ENCODE results near the gene CCSER1. TPM values are rescaled to one million over a fixed set of nuclear protein-coding genes. Genes with fewer than 3 reads are reported as not detected.

Gene CCSER1
- total and polyA plus RNA-seq, 2 experiments from 2014 or later = 2.9 to 3.4 TPM

DNA sequence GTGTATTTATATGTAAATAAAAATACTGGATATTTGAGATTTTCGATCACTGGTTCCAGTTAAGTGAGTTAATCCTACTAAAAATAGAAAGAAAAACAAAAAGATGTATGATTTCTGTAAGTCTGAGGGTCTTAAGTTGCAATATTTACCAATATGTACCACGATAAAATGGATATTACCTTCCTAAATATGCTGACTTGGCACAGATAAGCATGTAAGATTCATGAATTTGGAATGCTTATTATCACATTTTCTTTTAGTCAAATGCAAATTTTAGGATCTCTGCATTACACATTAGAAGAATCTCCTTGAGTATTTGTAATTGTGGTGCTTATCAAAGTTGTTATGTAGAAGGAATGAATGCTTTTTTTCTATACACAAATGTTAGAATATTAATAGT lies 1158.3 kb downstream of the CCSER1 start (continued):
- TF ChIP-seq CREB1 (CRISPR knock-in tag; IDR thresholded peaks at IDR 0.05; ENCODE audit: low read depth) = no peak
- no peak for TF ChIP-seq POLR2AphosphoS5 (IDR thresholded peaks at IDR 0.05; ENCODE audit: low read depth)
- TF ChIP-seq ZNF331 (CRISPR knock-in tag; IDR thresholded peaks at IDR 0.05; ENCODE audit: low read depth) = no peak
- TF ChIP-seq STAT1 (IDR thresholded peaks at IDR 0.05; ENCODE audit: unreplicated experiment) = no peak
- no peak for TF ChIP-seq EZH2 (IDR thresholded peaks at IDR 0.05; ENCODE audit: low read depth, unreplicated experiment)
- no peak for TF ChIP-seq JUNB (IDR thresholded peaks at IDR 0.05; ENCODE audit: unreplicated experiment)
- no peak for TF ChIP-seq ETS1 (IDR thresholded peaks at IDR 0.05)
- TF ChIP-seq EZH2phosphoT487 (IDR thresholded peaks at IDR 0.05; ENCODE audit: unreplicated experiment) = no peak
- TF ChIP-seq, protein P1, sequence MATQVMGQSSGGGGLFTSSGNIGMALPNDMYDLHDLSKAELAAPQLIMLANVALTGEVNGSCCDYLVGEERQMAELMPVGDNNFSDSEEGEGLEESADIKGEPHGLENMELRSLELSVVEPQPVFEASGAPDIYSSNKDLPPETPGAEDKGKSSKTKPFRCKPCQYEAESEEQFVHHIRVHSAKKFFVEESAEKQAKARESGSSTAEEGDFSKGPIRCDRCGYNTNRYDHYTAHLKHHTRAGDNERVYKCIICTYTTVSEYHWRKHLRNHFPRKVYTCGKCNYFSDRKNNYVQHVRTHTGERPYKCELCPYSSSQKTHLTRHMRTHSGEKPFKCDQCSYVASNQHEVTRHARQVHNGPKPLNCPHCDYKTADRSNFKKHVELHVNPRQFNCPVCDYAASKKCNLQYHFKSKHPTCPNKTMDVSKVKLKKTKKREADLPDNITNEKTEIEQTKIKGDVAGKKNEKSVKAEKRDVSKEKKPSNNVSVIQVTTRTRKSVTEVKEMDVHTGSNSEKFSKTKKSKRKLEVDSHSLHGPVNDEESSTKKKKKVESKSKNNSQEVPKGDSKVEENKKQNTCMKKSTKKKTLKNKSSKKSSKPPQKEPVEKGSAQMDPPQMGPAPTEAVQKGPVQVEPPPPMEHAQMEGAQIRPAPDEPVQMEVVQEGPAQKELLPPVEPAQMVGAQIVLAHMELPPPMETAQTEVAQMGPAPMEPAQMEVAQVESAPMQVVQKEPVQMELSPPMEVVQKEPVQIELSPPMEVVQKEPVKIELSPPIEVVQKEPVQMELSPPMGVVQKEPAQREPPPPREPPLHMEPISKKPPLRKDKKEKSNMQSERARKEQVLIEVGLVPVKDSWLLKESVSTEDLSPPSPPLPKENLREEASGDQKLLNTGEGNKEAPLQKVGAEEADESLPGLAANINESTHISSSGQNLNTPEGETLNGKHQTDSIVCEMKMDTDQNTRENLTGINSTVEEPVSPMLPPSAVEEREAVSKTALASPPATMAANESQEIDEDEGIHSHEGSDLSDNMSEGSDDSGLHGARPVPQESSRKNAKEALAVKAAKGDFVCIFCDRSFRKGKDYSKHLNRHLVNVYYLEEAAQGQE (IDR thresholded peaks at IDR 0.05; ENCODE audit: unreplicated experiment) = no peak
- TF ChIP-seq CTCF (conservative IDR thresholded peaks at IDR 0.05; ENCODE audit: low read depth in 2 of 2) = no peak

GRCh38 chr4:91288702-91289311 lies 1161.6 kb downstream of the CCSER1 start:
- H3K79me2 ChIP-seq (replicated peaks; ENCODE audit: insufficient read depth) = no peaks in the 10 kb centered on the region
- peaks cover 4% of the 10 kb centered on the region; the same call in 1 of the 3 replicates for H3K9me3 Mint-ChIP-seq
- no peak overlapping the region for H3K27ac ChIP-seq (ENCODE audit: low read depth)
- no peaks in the 10 kb centered on the region for H4K20me1 ChIP-seq (replicated peaks; ENCODE audit: insufficient read depth)
- no peak overlapping the region for H3K4me2 ChIP-seq
- no peaks in the 10 kb centered on the region for H3K9me2 ChIP-seq (ENCODE audit: insufficient read depth)
- no peaks in the 10 kb centered on the region for H3K27me3 Mint-ChIP-seq (ENCODE audit: insufficient read depth, low read depth, poor library complexity)
- H3K4me1 ChIP-seq (ENCODE audit: insufficient read depth) = peaks cover 30% of the 10 kb centered on the region
- H3K27ac Mint-ChIP-seq = peak overlapping the region; percentile 73; the same call in 1 of the 2 replicates
- H3K4me3 Mint-ChIP-seq = no peak overlapping the region
- H3K4me3 ChIP-seq = no peak overlapping the region
- H3K4me1 Mint-ChIP-seq = peaks cover 25% of the 10 kb centered on the region; the same call in 2 of the 3 replicates
- DNase-seq (ENCODE audit: low spot score) (peak; percentile 45), ATAC-seq (no peak)
- H3K36me3 ChIP-seq (ENCODE audit: insufficient read depth) = no peaks in the 10 kb centered on the region
- H3F3A ChIP-seq (replicated peaks; ENCODE audit: low read depth) = no peaks in the 10 kb centered on the region
- peak overlapping the region; percentile 83; the same call in 1 of the 2 replicates for H2AFZ ChIP-seq
- no peaks in the 10 kb centered on the region for H3K27me3 ChIP-seq (ENCODE audit: insufficient read depth)
- peaks cover 8% of the 10 kb centered on the region; the same call in 1 of the 3 replicates for H3K36me3 Mint-ChIP-seq (ENCODE audit: low read depth)
- no peak for TF ChIP-seq CREB1 (CRISPR knock-in tag; IDR thresholded peaks at IDR 0.05; ENCODE audit: low read depth)
- TF ChIP-seq ZNF114 (CRISPR knock-in tag; IDR thresholded peaks at IDR 0.05) = no peak
- TF ChIP-seq NANOG (IDR thresholded peaks at IDR 0.05; ENCODE audit: borderline replicate concordance) = no peak
- TF ChIP-seq ZNF331 (CRISPR knock-in tag; IDR thresholded peaks at IDR 0.05; ENCODE audit: low read depth) = no peak
- no peak for TF ChIP-seq EZH2 (IDR thresholded peaks at IDR 0.05; ENCODE audit: low read depth, unreplicated experiment)
- TF ChIP-seq JUNB (IDR thresholded peaks at IDR 0.05; ENCODE audit: unreplicated experiment) = no peak
- no peak for TF ChIP-seq POLR2AphosphoS5 (IDR thresholded peaks at IDR 0.05; ENCODE audit: low read depth)
- no peak for TF ChIP-seq CTCF (conservative IDR thresholded peaks at IDR 0.05; ENCODE audit: low read depth in 2 of 2)
- TF ChIP-seq, protein P1 (IDR thresholded peaks at IDR 0.05; ENCODE audit: unreplicated experiment) = no peak
- TF ChIP-seq STAT1 (IDR thresholded peaks at IDR 0.05; ENCODE audit: unreplicated experiment) = no peak
